Neutrophil (primary cell): ENCODE results near the gene GRK3.
A peak's percentile ranks its signal among the peaks of the same experiment; 100 is the strongest.
"Not testable (repeated sequence)": the region's sequence is repeated elsewhere in the genome, so short reads cannot be mapped to it uniquely, and the experiment has no call there.

Experiments
- H3K27ac ChIP-seq: fragments of 200-600 bp; sonication (generic); 2 replicates; pipeline ENCODE4 v1.5.1; 2016; ENCODE audit warnings: mild to moderate bottlenecking, moderate library complexity
- H3K27me3 ChIP-seq: fragments of 200-600 bp; sonication (generic); 2 replicates; pipeline ENCODE4 v1.6.0; 2016; ENCODE audit warnings: mild to moderate bottlenecking
- H3K36me3 ChIP-seq: fragments of 200-600 bp; sonication (generic); 2 replicates; pipeline ENCODE4 v1.5.1; 2017
- H3K4me1 ChIP-seq, 2 experiments: fragments of 200-600 bp in 1 of 2; sonication (generic) in 1 of 2; 1 replicate in 1 of 2; 2 replicates in 1 of 2; pipeline versions ENCODE4 v1.5.1 to v1.6.1; 2013 to 2016; ENCODE audit warnings: low read depth in 1 of 2, low read length in 1 of 2, mild to moderate bottlenecking in 1 of 2, moderate library complexity in 1 of 2; ENCODE audit not compliant: control insufficient read depth in 1 of 2, insufficient read depth in 1 of 2
- H3K4me3 ChIP-seq, 2 experiments: fragments of 200-600 bp in 1 of 2; sonication (generic) in 1 of 2; 1 replicate in 1 of 2; 2 replicates in 1 of 2; pipeline ENCODE4 v1.5.1; 2013 to 2016; ENCODE audit warnings: low read depth in 1 of 2, low read length in 1 of 2, mild to moderate bottlenecking in 1 of 2, moderate library complexity in 1 of 2
- H3K9me3 ChIP-seq: fragments of 200-600 bp; sonication (generic); 2 replicates; pipeline ENCODE4 v1.5.1; 2016
- TF ChIP-seq, protein P1 (sequence below): fragments of 200-600 bp; sonication (generic); IDR thresholded peaks from 2 replicates; pipeline ENCODE4 v1.5.1; 2016; ENCODE audit warnings: antibody characterized with exemption

The GRK3 gene

DNA sequence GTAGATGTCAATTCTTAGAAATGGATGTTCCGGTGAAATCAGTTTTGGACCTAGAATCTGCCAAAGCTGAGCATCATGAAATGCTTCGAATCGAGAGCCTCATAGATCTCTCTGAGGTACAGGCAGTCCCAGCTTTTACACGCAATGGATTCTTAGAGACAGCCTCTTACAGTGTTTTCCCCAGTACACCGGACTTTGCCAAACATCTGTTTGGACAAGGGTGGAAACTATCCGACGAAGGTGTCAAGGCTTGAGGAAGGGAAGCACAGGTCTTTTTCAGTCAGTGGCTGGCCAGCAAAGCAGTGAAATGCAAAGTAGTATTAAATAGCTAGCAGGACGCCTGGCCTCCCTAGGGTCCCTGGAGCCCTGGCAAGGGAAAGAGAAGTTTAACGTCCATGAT, 4.9 kb downstream of the GRK3 start:
- Histone ChIP-seq H3K36me3 (no peaks in the 10 kb centered on the region), H3K4me3 (no peak overlapping the region), H3K27me3 (peaks cover 10% of the 10 kb centered on the region), H3K27ac (no peak overlapping the region), H3K9me3 (no peaks in the 10 kb centered on the region), H3K4me1 (peaks cover 41 to 42% of the 10 kb centered on the region in 2 experiments)
- TF ChIP-seq, protein P1, sequence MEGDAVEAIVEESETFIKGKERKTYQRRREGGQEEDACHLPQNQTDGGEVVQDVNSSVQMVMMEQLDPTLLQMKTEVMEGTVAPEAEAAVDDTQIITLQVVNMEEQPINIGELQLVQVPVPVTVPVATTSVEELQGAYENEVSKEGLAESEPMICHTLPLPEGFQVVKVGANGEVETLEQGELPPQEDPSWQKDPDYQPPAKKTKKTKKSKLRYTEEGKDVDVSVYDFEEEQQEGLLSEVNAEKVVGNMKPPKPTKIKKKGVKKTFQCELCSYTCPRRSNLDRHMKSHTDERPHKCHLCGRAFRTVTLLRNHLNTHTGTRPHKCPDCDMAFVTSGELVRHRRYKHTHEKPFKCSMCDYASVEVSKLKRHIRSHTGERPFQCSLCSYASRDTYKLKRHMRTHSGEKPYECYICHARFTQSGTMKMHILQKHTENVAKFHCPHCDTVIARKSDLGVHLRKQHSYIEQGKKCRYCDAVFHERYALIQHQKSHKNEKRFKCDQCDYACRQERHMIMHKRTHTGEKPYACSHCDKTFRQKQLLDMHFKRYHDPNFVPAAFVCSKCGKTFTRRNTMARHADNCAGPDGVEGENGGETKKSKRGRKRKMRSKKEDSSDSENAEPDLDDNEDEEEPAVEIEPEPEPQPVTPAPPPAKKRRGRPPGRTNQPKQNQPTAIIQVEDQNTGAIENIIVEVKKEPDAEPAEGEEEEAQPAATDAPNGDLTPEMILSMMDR = no peak

GRCh38 chr22:25569983-25570382, 5.5 kb downstream of the GRK3 start:
- peak overlapping the region; percentile 11 for H3K27ac ChIP-seq
- peaks cover 39 to 40% of the 10 kb centered on the region in 2 experiments for H3K4me1 ChIP-seq
- H3K27me3 ChIP-seq = peaks cover 8% of the 10 kb centered on the region

DNA sequence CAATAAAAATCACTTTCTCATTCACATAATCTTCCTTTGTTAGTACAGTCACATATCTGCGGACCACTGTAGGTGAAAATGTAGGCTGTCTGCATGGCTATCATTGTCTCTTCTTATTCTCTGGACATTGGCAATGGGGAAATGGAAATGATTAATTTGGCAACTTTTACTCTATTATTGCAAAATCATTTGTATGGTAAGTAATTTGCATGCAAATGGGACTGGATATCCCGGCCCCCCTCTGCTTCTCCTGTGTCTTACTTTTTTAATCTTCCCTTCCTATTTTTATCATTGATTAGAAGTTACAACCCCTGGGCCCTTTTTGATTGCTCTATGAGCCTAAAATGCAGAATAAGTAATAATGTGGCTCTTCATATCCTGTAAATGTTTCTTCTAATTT, 6.0 kb downstream of the GRK3 start:
- no peaks in the 10 kb centered on the region for H3K36me3 ChIP-seq
- no peaks in the 10 kb centered on the region for H3K9me3 ChIP-seq
- peak overlapping the region; percentile 11 for H3K27ac ChIP-seq
- no peak overlapping the region for H3K4me3 ChIP-seq
- TF ChIP-seq, protein P1 = no peak
- peaks cover 3% of the 10 kb centered on the region for H3K27me3 ChIP-seq
- peaks cover 34 to 35% of the 10 kb centered on the region in 2 experiments for H3K4me1 ChIP-seq

More at GRCh38 chr22:25569983-25570382, 5.5 kb downstream of the GRK3 start:
- Histone ChIP-seq H3K4me3 (no peak overlapping the region), H3K36me3 (no peaks in the 10 kb centered on the region), H3K9me3 (no peaks in the 10 kb centered on the region)
- TF ChIP-seq, protein P1 = no peak

GRCh38 chr22:25571969-25572707, 7.7 kb downstream of the GRK3 start:
- H3K36me3 ChIP-seq, H3K27me3 ChIP-seq, H3K27ac ChIP-seq, H3K4me3 ChIP-seq, H3K9me3 ChIP-seq: not testable (repeated sequence)
- H3K4me1 ChIP-seq = peaks cover 18 to 20% of the 10 kb centered on the region in 2 experiments

GRCh38 chr22:25572708-25573171, 8.3 kb downstream of the GRK3 start:
- no peak overlapping the region for H3K4me3 ChIP-seq
- no peaks in the 10 kb centered on the region for H3K9me3 ChIP-seq
- no peak overlapping the region for H3K27ac ChIP-seq
- peaks cover 14 to 15% of the 10 kb centered on the region in 2 experiments for H3K4me1 ChIP-seq
- no peaks in the 10 kb centered on the region for H3K36me3 ChIP-seq
- no peaks in the 10 kb centered on the region for H3K27me3 ChIP-seq
- TF ChIP-seq, protein P1 = no peak

GRCh38 chr22:25573841-25574240, 9.4 kb downstream of the GRK3 start:
- H3K27me3 ChIP-seq = no peaks in the 10 kb centered on the region
- H3K27ac ChIP-seq = no peak overlapping the region
- no peaks in the 10 kb centered on the region for H3K36me3 ChIP-seq
- no peaks in the 10 kb centered on the region for H3K9me3 ChIP-seq
- no peak overlapping the region for H3K4me3 ChIP-seq
- TF ChIP-seq, protein P1 = no peak
- peaks cover 13 to 15% of the 10 kb centered on the region in 2 experiments for H3K4me1 ChIP-seq
